SU-DHL-6 (cell line): ENCODE data around the gene CHST12.

ENCODE experiments used
- H2AFZ ChIP-seq: fragments of 200-600 bp; sonication (generic); 2 replicates; pipeline ENCODE4 v1.6.1; 2014; ENCODE audit warnings: low read depth, mild to moderate bottlenecking, moderate library complexity, mixed read lengths, antibody characterized with exemption, low read length; ENCODE audit not compliant: severe bottlenecking
- H3F3A ChIP-seq: fragments of 200-600 bp; shearing (Covaris generic); 2 replicates; pipeline ENCODE4 v1.6.0; 2016; ENCODE audit warnings: antibody characterized with exemption, mild to moderate bottlenecking; ENCODE audit not compliant: insufficient read depth
- H3K27ac ChIP-seq: fragments of 200-600 bp; sonication (generic); 2 replicates; pipeline ENCODE4 v1.5.1; 2016; ENCODE audit warnings: low read depth, mild to moderate bottlenecking, low read length, moderate library complexity, mixed read lengths
- H3K27me3 ChIP-seq: fragments of 200-600 bp; sonication (generic), shearing (Covaris generic); 2 replicates; pipeline ENCODE4 v1.6.0; 2014; ENCODE audit warnings: mild to moderate bottlenecking, low read length
- H3K36me3 ChIP-seq: fragments of 200-600 bp; sonication (generic); 2 replicates; pipeline ENCODE4 v1.6.1; 2014; ENCODE audit warnings: mild to moderate bottlenecking, low read length, mixed read lengths
- H3K4me2 ChIP-seq: fragments of 300-600, 200-600 bp; shearing (Covaris generic), sonication (generic); 2 replicates; pipeline ENCODE4 v1.6.0; 2014; ENCODE audit warnings: low read length, low read depth, mild to moderate bottlenecking; ENCODE audit not compliant: poor library complexity, severe bottlenecking
- H3K4me3 ChIP-seq: fragments of 200-600 bp; sonication (generic); 2 replicates; pipeline ENCODE4 v1.5.1; 2014; ENCODE audit warnings: antibody characterized with exemption, low read length, mild to moderate bottlenecking, mixed read lengths; ENCODE audit not compliant: insufficient read depth, poor library complexity, severe bottlenecking
- H3K79me2 ChIP-seq: fragments of 200-600 bp; sonication (generic); 2 replicates; pipeline ENCODE4 v1.6.1; 2014; ENCODE audit warnings: mild to moderate bottlenecking, low read length, moderate library complexity; ENCODE audit not compliant: insufficient read depth
- H3K9ac ChIP-seq: fragments of 200-600 bp; sonication (generic); 2 replicates; pipeline ENCODE4 v1.7.0; 2014; ENCODE audit warnings: mild to moderate bottlenecking, low read length
- H3K9me2 ChIP-seq: fragments of 200-600 bp; sonication (generic); replicated peaks from 2 replicates; pipeline ENCODE4 v1.6.1; 2014; ENCODE audit warnings: low read length; ENCODE audit not compliant: insufficient read depth
- H3K9me3 ChIP-seq: fragments of 200-600 bp; sonication (generic); 2 replicates; pipeline ENCODE4 v1.6.1; 2014; ENCODE audit warnings: low read length, mixed read lengths; ENCODE audit not compliant: insufficient read depth
- H4K20me1 ChIP-seq: fragments of 200-600 bp; sonication (generic); 2 replicates; pipeline ENCODE4 v1.6.1; 2014; ENCODE audit warnings: low read depth, mild to moderate bottlenecking, antibody characterized with exemption, low read length, moderate library complexity, mixed read lengths
- EZH2phosphoT487 ChIP-seq: fragments of 200-600 bp; sonication (generic), shearing (Covaris generic); conservative IDR thresholded peaks from 2 replicates; pipeline ENCODE4 v1.6.1; 2018; ENCODE audit warnings: mild to moderate bottlenecking, antibody characterized with exemption, low read length, moderate library complexity, mixed read lengths
- TF ChIP-seq, protein P1 (sequence below): fragments of 200-600 bp; sonication (generic); IDR thresholded peaks from one replicate; pipeline ENCODE4 v1.5.1; 2017; ENCODE audit warnings: antibody characterized with exemption, mild to moderate bottlenecking, low read length, moderate library complexity; ENCODE audit not compliant: insufficient read depth, poor library complexity, severe bottlenecking

The CHST12 gene

DNA sequence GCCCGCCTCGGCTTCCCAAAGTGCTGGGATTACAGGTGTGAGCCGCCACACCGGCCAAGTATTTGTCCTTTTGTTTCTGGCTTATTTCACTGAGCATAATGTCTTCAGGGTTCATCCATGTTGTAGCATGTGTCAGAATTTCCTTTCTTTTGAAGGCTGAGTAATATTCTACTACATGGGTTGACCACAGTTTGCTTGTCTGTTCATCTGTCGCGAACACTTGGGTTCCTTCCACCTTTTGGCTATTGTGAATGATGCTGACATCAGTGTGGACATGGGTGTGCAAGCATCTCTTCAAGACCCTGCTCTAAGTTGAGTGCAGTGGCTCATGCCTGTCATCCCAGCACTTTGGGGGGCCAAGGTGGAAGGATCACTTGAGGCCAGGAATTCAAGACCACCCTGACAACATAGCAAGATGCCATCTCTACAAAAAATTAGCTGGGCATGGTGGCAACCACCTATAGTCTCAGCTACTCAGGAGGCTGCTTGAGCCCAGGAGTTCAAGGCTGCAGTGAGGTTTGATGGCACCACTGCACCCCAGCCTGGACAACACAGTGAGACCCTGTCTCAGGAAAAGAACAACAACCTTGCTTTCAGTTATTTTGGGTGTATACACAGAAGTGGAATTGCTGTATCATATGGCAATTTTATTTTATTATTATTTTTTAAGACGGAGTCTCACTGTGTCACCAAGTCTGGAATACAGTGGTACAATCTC, 17.0 kb downstream of the CHST12 start:
- TF ChIP-seq, protein P1, sequence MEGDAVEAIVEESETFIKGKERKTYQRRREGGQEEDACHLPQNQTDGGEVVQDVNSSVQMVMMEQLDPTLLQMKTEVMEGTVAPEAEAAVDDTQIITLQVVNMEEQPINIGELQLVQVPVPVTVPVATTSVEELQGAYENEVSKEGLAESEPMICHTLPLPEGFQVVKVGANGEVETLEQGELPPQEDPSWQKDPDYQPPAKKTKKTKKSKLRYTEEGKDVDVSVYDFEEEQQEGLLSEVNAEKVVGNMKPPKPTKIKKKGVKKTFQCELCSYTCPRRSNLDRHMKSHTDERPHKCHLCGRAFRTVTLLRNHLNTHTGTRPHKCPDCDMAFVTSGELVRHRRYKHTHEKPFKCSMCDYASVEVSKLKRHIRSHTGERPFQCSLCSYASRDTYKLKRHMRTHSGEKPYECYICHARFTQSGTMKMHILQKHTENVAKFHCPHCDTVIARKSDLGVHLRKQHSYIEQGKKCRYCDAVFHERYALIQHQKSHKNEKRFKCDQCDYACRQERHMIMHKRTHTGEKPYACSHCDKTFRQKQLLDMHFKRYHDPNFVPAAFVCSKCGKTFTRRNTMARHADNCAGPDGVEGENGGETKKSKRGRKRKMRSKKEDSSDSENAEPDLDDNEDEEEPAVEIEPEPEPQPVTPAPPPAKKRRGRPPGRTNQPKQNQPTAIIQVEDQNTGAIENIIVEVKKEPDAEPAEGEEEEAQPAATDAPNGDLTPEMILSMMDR, result no peak
- TF ChIP-seq EZH2phosphoT487, result no peak
- no peaks in the 10 kb centered on the region for H4K20me1 ChIP-seq
- no peak overlapping the region for H2AFZ ChIP-seq
- H3K27ac ChIP-seq, result no peak overlapping the region
- H3K36me3 ChIP-seq, result no peaks in the 10 kb centered on the region
- H3K9ac ChIP-seq, result no peak overlapping the region
- no peaks in the 10 kb centered on the region for H3F3A ChIP-seq
- H3K4me2 ChIP-seq, result no peak overlapping the region
- no peaks in the 10 kb centered on the region for H3K79me2 ChIP-seq
- no peaks in the 10 kb centered on the region for H3K9me3 ChIP-seq
- no peaks in the 10 kb centered on the region for H3K9me2 ChIP-seq
- no peak overlapping the region for H3K4me3 ChIP-seq
- no peaks in the 10 kb centered on the region for H3K27me3 ChIP-seq

DNA sequence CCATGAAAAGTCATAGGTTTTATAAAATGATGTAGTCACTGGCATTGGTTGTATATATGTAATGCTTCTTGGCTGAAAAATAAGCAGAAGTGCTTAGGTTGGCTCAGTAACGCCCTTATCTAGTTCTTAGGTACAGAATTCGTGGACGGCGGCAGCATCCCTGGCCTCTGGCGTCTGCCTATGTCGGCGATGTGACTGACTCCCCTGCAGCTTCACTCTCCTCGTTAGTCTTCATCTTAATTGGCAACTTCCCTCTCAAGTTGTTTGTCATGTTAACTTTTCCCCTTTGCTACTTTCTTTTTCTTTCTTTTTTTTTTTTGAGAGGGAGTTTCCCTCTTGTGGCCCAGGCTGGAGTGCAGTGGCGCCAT, 18.5 kb downstream of the CHST12 start:
- no peaks in the 10 kb centered on the region for H3F3A ChIP-seq
- no peaks in the 10 kb centered on the region for H4K20me1 ChIP-seq
- H3K27ac ChIP-seq, result no peak overlapping the region
- H3K9ac ChIP-seq, result no peak overlapping the region
- H3K4me3 ChIP-seq, result no peak overlapping the region
- no peaks in the 10 kb centered on the region for H3K79me2 ChIP-seq
- H3K27me3 ChIP-seq, result no peaks in the 10 kb centered on the region
- no peak overlapping the region for H2AFZ ChIP-seq
- no peaks in the 10 kb centered on the region for H3K9me2 ChIP-seq
- H3K9me3 ChIP-seq, result no peaks in the 10 kb centered on the region
- TF ChIP-seq EZH2phosphoT487, result no peak
- TF ChIP-seq, protein P1, result no peak
- H3K36me3 ChIP-seq, result no peaks in the 10 kb centered on the region
- no peak overlapping the region for H3K4me2 ChIP-seq

DNA sequence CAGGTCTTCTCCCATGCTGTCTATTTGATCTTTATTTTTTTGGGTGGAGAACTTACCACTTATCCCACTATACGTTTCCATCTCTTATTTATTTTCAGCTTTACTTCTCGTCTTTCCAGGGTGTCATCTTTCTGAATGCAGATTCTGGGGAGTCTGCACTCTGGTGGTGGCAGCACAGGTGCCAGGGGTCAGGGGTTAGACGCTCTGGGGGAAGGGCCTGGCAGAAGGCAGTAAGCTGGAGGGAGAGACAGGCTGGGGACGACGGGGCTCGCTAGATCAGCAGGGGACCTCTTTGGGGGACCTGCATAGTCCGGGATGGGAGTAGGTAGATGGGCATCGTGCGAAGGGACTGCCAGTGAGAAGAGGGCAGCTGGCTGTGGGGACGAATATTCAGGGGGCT, 22.3 kb downstream of the CHST12 start:
- Histone ChIP-seq H3K27ac (no peak overlapping the region), H3K4me3 (no peak overlapping the region), H3K27me3 (no peaks in the 10 kb centered on the region), H3K79me2 (no peaks in the 10 kb centered on the region), H3K9me3 (no peaks in the 10 kb centered on the region), H3F3A (0 out of 2 replicates have a peak, but pooled peaks cover 3% of the 10 kb centered on the region), H4K20me1 (0 out of 2 replicates have a peak, but pooled peaks cover 4% of the 10 kb centered on the region), H3K36me3 (no peaks in the 10 kb centered on the region), H2AFZ (no peak overlapping the region), H3K9me2 (no peaks in the 10 kb centered on the region), H3K9ac (no peak overlapping the region), H3K4me2 (no peak overlapping the region)
- TF ChIP-seq, protein P1, result no peak
- TF ChIP-seq EZH2phosphoT487, result no peak
